Ascending aorta (tissue), 2 donors: ENCODE data around the gene DND1. TPM values are rescaled to one million over a fixed set of nuclear protein-coding genes. Genes with fewer than 3 reads are reported as not detected.
A peak's percentile ranks its signal among the peaks of the same experiment; 100 is the strongest.
"Not testable (repeated sequence)": the region's sequence is repeated elsewhere in the genome, so short reads cannot be mapped to it uniquely, and the experiment has no call there.

Source experiments
- DNase-seq, 2 donors: peaks; one replicate each; pipeline ENCODE4 v3.0.0-alpha.2; 2019; ENCODE audit warnings: low spot score in 2 of 2
- H3K27ac ChIP-seq, 2 donors: fragments of 200-600 bp; sonication (generic); one replicate each; pipeline ENCODE4 v1.5.1; 2016 to 2017; ENCODE audit warnings: mild to moderate bottlenecking in 1 of 2
- H3K27me3 ChIP-seq: fragments of 200-600 bp; sonication (generic); one replicate; pipeline ENCODE4 v1.5.1; 2017
- H3K36me3 ChIP-seq, 2 donors: fragments of 200-600 bp; sonication (generic); one replicate each; pipeline ENCODE4 v1.5.1; 2016
- H3K4me1 ChIP-seq, 2 donors: fragments of 200-600 bp; sonication (generic); one replicate each; pipeline ENCODE4 v1.5.1; 2016 to 2017; ENCODE audit warnings: mild to moderate bottlenecking in 1 of 2
- H3K4me3 ChIP-seq, 2 donors: fragments of 200-600 bp; sonication (generic); one replicate each; pipeline ENCODE4 v1.5.1; 2016 to 2017; ENCODE audit warnings: mild to moderate bottlenecking in 1 of 2
- H3K9me3 ChIP-seq, 2 donors: fragments of 200-600 bp; sonication (generic); one replicate each; pipeline ENCODE4 v1.5.1; 2016
- intact Hi-C: fragments of 100-400 bp; cut with DNase I; formaldehyde crosslinking; loops from one replicate; pipeline ENCODE4 v1.15.1; 2023
- total RNA-seq: library from RNA; depleted of rRNA; stranded (reverse); fragments of >200 nt; gene quantifications from one replicate; pipeline ENCODE4 v1.1.0, GENCODE V29; 2016
- TF ChIP-seq, protein P1 (sequence below), 3 experiments: fragments of 200-600 bp in 2 of 3; fragments of 450-650 bp in 1 of 3; sonication (generic) in 2 of 3; IDR thresholded peaks; one replicate each; pipeline ENCODE4 v1.5.1; 2016 to 2019; ENCODE audit warnings: antibody characterized with exemption in 3 of 3, mild to moderate bottlenecking in 1 of 3, moderate library complexity in 1 of 3

DND1 gene
- total RNA-seq, 1 donor from 2014 or later = 3.5 TPM

DNA sequence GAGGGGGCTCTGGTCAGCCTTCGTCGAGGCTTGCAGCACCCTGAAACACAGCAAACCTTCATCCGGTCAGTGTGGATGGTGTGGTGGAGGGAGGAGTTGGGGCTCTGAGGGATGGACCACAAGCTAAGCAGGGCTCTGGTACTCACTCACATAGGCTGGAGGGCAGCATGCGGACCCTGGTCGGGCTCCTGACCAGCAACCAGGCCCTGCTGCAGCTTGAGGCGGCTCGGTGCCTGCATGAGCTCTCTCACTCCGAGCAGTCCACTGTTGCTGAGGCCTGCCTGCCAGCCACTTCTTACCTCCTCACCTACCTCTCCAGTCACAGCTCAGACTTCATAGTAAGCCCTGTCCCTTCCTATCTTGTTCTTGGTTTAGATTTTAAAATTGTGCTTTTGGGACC lies 31.7 kb downstream of the DND1 start:
- TF ChIP-seq, protein P1, sequence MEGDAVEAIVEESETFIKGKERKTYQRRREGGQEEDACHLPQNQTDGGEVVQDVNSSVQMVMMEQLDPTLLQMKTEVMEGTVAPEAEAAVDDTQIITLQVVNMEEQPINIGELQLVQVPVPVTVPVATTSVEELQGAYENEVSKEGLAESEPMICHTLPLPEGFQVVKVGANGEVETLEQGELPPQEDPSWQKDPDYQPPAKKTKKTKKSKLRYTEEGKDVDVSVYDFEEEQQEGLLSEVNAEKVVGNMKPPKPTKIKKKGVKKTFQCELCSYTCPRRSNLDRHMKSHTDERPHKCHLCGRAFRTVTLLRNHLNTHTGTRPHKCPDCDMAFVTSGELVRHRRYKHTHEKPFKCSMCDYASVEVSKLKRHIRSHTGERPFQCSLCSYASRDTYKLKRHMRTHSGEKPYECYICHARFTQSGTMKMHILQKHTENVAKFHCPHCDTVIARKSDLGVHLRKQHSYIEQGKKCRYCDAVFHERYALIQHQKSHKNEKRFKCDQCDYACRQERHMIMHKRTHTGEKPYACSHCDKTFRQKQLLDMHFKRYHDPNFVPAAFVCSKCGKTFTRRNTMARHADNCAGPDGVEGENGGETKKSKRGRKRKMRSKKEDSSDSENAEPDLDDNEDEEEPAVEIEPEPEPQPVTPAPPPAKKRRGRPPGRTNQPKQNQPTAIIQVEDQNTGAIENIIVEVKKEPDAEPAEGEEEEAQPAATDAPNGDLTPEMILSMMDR (IDR thresholded peaks at IDR 0.05) = no peak
- Histone ChIP-seq H3K4me1 (peaks cover 9 to 16% of the 10 kb centered on the region in 2 donors), H3K9me3 (no peaks in the 10 kb centered on the region), H3K27me3 (no peaks in the 10 kb centered on the region), H3K36me3 (peaks cover 5 to 31% of the 10 kb centered on the region in 2 donors), H3K4me3 (no peak overlapping the region), H3K27ac (no peak overlapping the region)
- intact Hi-C loops = loop anchor here (10.0 kb wide), 1 partner anchor 397 kb away; no protein-coding TSS in a partner anchor
- DNase-seq = no peak

- intact Hi-C loops = loop anchor here (1.0 to 2.0 kb wide), 5 partner anchors 8 to 238 kb away; partner anchors contain the start of genes ANKHD1, APBB3, EIF4EBP3 and IK
Observed at GRCh38 chr5:140639148-140639981, 34.0 kb downstream of the DND1 start, which contains the start of gene TMCO6. Gene TMCO6 (plus strand): TSS chr5:140639451. CDS start chr5:140639528, 77 bp downstream.

GRCh38 chr5:140638898-140639147 lies 34.6 kb downstream of the DND1 start:
- Histone ChIP-seq H3K4me3 (peak overlapping the region; percentile 61 to 86), H3K27ac (peak overlapping the region; percentile 78 to 85), H3K36me3 (peaks cover 0 to 15% of the 10 kb centered on the region in 2 donors)
- H3K9me3 ChIP-seq, H3K4me1 ChIP-seq, H3K27me3 ChIP-seq, DNase-seq: not testable (repeated sequence)
- intact Hi-C loops = loop anchor here (1.0 to 2.0 kb wide), 5 partner anchors 8 to 238 kb away; partner anchors contain the start of genes ANKHD1, APBB3, EIF4EBP3 and IK

More at GRCh38 chr5:140639148-140639981, 34.0 kb downstream of the DND1 start, which contains the start of gene TMCO6:
- Histone ChIP-seq H3K27me3 (no peaks in the 10 kb centered on the region), H3K9me3 (no peaks in the 10 kb centered on the region), H3K4me1 (peaks cover 3 to 8% of the 10 kb centered on the region in 2 donors), H3K27ac (peak within 1 kb of the TSS; percentile 85 to 89), H3K4me3 (peak within 1 kb of the TSS; percentile 61 to 86), H3K36me3 (peaks cover 0 to 19% of the 10 kb centered on the region in 2 donors)
- DNase-seq = peak; percentile 83 to 98
- TF ChIP-seq, protein P1 (IDR thresholded peaks at IDR 0.05) = peak; percentile 25 to 76 (median 70)

- peaks cover 0 to 3% of the 10 kb centered on the region in 2 donors for H3K36me3 ChIP-seq
- intact Hi-C loops = loop anchor here (2.0 kb wide), 1 partner anchor 27 kb away; the partner anchor contains the start of gene WDR55
- peaks cover 3 to 12% of the 10 kb centered on the region in 2 donors for H3K4me1 ChIP-seq
- no peak overlapping the region for H3K4me3 ChIP-seq
- H3K27ac ChIP-seq = no peak overlapping the region
- H3K9me3 ChIP-seq = no peaks in the 10 kb centered on the region
- no peak for DNase-seq
- TF ChIP-seq, protein P1 (IDR thresholded peaks at IDR 0.05) = no peak
- no peaks in the 10 kb centered on the region for H3K27me3 ChIP-seq
Observed at GRCh38 chr5:140637371-140638100, 35.8 kb downstream of the DND1 start.

DNA sequence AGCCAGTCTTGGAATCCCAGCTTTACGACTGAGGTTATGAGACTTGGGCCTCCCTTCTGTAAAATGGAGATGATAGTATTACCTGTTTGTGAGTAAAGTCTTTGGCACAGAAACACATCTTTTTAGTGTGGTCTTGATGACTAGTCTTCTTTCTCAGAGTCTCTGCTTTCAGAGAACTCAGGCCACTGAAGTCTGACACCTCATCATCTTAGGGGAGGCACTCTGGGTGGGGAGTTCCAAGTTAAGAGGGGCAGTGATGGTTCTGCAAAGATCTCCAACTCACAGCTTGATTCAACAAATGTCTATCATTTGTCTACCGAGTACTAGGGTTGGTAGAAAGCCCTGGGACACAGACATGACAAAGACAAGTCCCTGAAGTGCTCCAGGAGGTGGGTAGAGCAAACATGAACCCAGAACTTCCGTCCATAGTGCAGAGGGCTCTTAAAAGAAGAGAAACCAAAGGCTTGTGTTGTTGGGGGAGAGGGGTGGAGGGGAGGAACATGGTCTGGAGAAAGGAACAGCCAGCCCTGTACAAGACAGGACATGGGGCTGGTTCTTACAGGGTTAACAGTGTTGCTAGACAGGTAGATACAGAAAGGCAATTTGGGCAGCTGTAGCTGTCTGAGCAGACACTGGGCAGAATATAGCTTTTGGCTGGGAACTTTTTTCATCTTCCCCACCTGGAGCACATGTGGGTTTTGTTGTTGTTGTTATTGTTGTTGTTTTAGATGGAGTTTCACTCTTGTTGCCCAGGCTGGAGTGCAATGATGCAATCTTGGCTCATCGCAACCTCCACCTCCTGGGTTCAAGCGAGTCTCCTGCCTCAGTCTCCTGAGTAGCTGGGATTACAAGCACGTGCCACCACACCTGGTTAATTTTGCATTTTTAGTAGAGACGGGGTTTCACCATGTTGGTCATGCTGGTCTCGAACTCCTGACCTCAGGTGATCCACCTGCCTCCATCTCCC lies 37.8 kb downstream of the DND1 start:
- Histone ChIP-seq H3K27ac (no peak overlapping the region), H3K36me3 (no peaks in the 10 kb centered on the region), H3K4me3 (no peak overlapping the region), H3K4me1 (peaks cover 3 to 12% of the 10 kb centered on the region in 2 donors), H3K27me3 (no peaks in the 10 kb centered on the region), H3K9me3 (no peaks in the 10 kb centered on the region)
- intact Hi-C loops = no loop called here
- DNase-seq = no peak
- TF ChIP-seq, protein P1 (IDR thresholded peaks at IDR 0.05) = no peak
